Uterus (tissue), 2 donors: ENCODE measurements around the gene NFU1.

Experiments used
- CTCF ChIP-seq, 4 experiments: fragments of 200-600 bp in 2 of 4; fragments of 450-650 bp in 2 of 4; sonication (generic) in 2 of 4; IDR thresholded peaks; one replicate each; pipeline ENCODE4 v1.5.1; 2016 to 2019; ENCODE audit warnings: antibody characterized with exemption in 4 of 4, mild to moderate bottlenecking in 2 of 4, moderate library complexity in 1 of 4
- POLR2A ChIP-seq, 2 donors: fragments of 450-650 bp; IDR thresholded peaks; one replicate each; pipeline ENCODE4 v1.6.1; 2016; ENCODE audit warnings: antibody characterized with exemption in 2 of 2, mild to moderate bottlenecking in 1 of 2, moderate library complexity in 1 of 2

- TF ChIP-seq POLR2A (IDR thresholded peaks at IDR 0.05): no peak
- no peak for TF ChIP-seq CTCF (IDR thresholded peaks at IDR 0.05)
Measured at GRCh38 chr2:69356471-69356870, 80.8 kb downstream of the NFU1 start.
